Left lobe of liver (tissue), 2 donors: ENCODE data around the gene LIN7B. TPM values are rescaled to one million over a fixed set of nuclear protein-coding genes. Genes with fewer than 3 reads are reported as not detected.
A peak's percentile ranks its signal among the peaks of the same experiment; 100 is the strongest.

Source experiments
- ATAC-seq: fragments of 200-7000 bp; cut with Tn5 transposase; one replicate; pipeline ENCODE4 v1.9.1; 2020; ENCODE audit warnings: mild to moderate bottlenecking, moderate library complexity
- DNase-seq: peaks from one replicate; pipeline ENCODE4 v3.0.0-alpha.2; 2020; ENCODE audit warnings: low spot score
- total RNA-seq: library from RNA; stranded (reverse); gene quantifications from one replicate; pipeline ENCODE4 v1.2.1, GENCODE V29; 2021
- donor health status: DM: no; HTN: no; CAD: no; lungs with moderate emphysema.
- donor health status: DM: no; HTN: yes; CAD: no.

The LIN7B gene, protein sequence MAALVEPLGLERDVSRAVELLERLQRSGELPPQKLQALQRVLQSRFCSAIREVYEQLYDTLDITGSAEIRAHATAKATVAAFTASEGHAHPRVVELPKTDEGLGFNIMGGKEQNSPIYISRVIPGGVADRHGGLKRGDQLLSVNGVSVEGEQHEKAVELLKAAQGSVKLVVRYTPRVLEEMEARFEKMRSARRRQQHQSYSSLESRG
- 5.5 TPM for total RNA-seq

GRCh38 chr19:49113762-49114629, at the start of gene LIN7B:
TSS of gene LIN7B (plus strand) at chr19:49114370. CDS start at chr19:49114405, 35 bp downstream.
- DNase-seq (peak; percentile 70), ATAC-seq (peak; percentile 70)

DNA sequence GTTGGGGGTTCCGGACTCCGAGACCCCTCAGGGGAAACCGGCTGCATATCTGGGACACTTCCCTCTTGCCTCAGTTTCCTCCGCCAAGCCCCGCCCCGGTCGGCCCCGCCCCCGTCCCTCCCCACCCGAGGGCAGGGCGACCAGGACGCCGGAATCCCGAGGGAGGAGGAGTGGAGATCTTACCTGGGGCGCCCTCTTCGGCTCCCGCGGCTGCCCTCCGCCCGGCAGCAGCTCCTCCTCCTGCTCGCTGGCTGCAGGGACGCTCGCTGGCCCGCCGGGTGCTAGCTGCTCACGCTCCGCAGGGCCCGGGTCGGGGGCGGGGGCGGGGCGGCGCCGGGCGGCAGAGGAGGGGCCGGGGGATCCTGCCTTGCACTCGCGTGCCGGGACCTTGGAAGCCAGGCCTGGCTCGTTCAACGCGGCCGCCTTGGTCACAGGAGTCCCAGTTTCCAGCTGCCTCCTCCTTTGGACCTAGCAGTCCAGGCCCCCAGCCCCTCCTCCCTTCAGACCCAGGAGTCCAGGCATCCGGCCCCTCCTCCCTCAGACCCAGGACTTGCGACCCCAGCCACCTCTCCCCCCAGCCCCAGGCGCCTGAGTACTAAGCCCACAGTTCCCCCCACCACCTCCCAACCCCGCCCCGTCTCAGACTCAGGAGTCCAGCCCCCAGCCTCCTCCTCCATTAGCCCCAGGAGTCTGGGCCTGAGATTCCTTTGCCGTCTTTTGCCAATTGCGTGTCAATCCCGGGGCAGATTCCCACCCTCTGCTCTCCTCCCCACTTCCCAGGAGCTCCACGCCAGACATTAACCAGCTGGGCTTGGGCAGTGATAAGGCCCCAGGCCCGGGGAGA, 49.2 kb upstream of the LIN7B start, which contains the start of gene NTF4:
Gene NTF4 (minus strand): TSS at position 51 of the 844 bp plus-strand sequence. CDS start 2,821 bp downstream, outside the sequence.
- ATAC-seq (peak; percentile 65), DNase-seq (no peak)

GRCh38 chr19:49065905-49066512, 48.2 kb upstream of the LIN7B start:
- ATAC-seq (no peak), DNase-seq (no peak)

DNA sequence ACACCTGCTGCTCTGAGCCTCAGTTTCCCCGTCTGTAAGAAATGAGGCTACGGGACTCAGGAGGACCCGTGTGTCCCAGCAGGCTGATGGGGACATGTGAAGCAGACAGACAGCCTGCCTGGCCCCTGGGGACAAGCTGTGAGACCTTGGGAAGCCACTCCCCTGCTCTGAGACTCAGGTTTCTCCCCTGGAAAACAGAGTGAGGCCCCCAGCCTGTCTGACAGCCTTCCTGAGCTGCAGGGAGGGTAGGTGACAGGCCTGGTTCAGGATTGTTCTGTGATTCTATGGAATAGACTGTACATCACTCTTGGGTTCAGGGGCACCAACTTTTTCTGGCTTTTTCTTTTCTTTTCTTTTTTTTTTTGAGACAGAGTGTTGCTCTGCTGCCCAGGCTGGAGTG, 46.6 kb upstream of the LIN7B start:
- ATAC-seq = no peak
- DNase-seq = no peak

DNA sequence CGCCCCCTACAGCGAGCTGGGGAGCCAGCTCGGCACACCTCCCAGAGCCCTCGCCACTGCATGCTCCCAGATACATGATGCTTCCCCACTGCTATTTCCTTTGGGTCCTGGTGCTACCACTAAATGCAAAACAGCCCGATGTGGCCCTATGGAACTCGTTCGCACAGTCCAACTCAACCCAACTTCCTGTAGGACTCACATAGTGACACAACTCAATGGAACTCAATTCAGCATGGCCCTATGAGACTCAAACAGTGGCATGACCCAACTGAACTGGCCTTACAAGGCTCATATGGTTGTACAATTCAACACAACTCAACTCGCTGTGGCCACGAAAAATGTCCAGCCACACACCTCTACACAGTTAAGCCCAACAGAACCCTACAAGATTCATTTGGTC, 45.1 kb upstream of the LIN7B start:
- no peak for ATAC-seq
- no peak for DNase-seq

DNA sequence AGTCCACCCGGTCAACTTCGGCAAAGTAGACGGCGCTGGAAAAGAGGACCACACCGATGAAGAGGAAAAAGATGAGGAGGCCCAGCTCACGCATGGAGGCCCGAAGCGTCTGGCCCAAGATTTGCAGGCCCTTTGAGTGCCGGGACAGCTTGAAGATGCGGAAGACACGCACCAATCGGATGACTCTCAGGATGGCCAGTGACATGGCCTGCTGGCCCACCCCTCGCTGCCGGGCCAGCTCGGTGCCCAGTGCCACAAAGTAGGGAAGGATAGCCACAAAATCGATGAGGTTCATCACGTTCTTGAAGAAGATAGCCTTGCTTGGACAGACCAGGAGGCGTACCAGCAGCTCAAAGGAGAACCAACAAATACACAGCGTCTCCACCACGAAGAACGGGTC, 43.8 kb upstream of the LIN7B start:
- DNase-seq = no peak
- no peak for ATAC-seq

DNA sequence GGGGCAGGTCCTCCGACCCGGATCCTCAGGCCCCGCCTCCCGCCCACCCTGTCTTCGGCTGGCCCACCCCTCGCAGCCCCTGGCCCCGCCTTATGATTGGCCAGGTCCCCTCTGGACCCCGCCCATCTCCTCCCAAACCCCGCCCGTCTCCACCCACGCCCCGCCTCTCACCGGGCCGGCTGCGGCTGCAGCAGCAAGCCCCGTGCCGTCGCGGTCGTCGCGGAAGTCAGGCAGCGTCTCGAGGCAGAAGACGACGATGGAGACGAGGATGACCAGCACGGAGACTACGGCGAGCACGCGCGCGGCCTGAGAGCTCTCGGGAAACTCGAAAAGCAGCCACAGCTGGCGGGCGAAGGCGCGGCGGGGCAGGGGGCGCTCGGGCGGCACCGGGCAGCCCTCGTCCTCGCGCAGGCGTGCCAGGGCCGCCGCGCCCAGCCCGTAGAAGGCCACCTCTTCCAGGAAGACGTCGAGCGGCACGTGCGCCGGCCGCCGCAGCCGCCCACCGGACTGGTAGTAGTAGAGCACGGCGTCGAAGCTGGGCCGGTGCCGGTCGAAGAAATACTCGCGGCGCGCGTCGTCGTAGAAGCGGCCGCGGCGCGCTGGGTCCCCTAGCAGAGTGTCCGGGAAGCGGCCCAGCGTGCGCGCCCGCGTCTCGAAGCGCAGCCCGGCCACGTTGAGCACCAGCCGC, 42.2 kb upstream of the LIN7B start:
- DNase-seq (no peak), ATAC-seq (no peak)

DNA sequence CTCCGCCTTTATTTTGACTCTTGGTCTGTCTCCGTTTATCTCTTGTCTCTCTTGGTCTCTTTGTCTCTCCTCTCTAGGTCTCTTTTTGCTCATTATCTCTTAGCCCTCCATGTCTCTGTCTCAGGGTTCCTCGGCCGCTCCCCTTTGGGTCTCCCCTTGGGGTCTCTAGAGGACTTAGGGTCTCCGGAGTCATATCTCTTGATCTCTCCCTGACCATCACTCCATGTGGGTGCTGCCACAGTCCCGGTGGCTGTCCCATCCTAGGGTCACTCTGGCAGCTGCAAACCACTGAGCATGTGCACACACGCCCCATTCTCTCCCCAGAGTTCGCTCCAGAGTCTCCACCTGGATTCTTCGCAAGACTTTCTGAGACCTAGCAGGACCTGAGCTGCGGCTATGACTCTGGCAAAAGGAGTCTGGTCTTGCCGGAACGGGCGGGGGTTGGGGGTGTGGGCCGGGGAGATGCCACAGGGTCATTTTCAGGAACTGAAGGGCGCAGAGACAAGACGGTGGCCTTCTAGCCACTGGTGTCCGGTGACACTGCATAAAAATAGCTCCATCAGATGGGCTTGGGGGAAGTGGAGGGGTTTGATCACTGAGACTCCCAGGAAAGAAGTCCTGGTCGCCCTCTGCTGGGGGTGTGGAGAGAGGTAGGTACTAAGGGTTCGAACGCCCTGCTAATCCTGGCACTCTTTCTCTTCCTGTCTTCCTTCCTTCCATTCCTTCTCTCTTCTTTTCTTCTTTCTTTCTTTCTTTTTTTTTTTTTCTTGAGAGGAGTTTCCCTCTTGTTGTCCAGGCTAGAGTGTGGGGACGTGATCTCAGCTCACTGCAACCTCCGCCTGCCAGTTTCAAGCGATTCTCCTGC, 40.4 kb upstream of the LIN7B start:
- peak; percentile 41 for ATAC-seq
- DNase-seq = no peak

- ATAC-seq = peak; percentile 64
- peak; percentile 81 for DNase-seq
Measured at GRCh38 chr19:49074869-49075268, 39.3 kb upstream of the LIN7B start.

DNA sequence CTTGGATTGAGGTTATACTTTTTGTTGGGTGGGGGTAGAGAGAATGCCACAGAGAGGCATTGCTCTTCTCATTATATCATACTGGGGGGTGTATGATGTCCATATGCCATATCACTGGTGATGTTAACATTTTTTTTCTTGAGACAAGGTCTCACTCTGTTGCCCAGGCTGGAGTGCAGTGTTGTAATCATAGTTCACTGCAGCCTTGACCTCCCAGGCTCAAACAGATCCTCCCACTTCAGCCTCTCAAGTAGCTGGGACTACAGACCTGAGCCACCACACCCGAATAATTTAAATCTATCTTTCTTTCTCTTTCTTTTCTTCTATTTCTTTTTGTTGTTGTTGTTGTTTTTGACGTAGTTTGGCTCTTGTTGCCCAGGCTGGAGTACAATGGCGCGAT, 33.8 kb upstream of the LIN7B start:
- no peak for ATAC-seq
- no peak for DNase-seq

DNA sequence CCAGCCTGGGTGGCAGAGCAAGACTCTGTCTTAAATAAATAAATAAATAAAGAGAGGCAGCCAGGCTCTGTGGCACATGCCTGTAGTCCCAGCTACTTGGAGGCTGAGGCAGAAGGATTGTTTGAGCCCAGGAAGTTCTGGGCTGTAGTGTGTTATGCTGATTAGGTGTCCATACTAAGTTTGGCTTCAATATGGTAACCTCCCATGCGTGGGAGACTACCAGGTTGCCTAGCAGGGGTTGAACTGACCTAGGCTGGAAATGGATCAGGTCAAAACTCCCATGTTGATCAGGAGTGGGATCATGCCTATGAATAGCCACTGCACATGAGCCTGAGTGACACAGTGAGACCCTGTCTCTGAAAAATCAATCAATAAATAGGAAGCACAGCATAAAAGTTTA, 32.9 kb upstream of the LIN7B start:
- ATAC-seq (no peak), DNase-seq (no peak)

GRCh38 chr19:49084206-49085019, 29.8 kb upstream of the LIN7B start:
- DNase-seq = no peak
- ATAC-seq = no peak

GRCh38 chr19:49085020-49085867, 28.9 kb upstream of the LIN7B start, which contains the start of gene SNRNP70:
TSS of gene SNRNP70 (plus strand) at chr19:49085451. CDS start at chr19:49086415, 964 bp downstream.
- DNase-seq = peak; percentile 99
- peak; percentile 96 for ATAC-seq

DNA sequence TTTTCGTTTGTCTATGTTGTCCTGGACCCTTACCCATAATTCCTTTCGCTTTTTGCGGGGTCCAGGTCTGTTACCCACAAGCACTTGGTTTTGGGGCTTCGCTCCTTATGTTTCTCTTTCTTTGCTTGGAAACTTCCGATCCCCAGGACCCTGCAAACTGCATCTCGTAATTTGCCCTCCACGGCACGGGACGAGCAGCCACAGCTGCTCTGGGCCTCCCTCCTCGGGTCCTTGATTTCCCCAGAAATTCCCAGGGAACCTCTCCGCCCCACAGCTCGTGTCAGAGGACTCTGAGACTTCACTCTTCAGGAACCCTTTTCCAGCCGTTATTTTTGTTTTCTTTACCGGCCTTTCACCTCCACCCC, 28.3 kb upstream of the LIN7B start:
- ATAC-seq (no peak), DNase-seq (no peak)

DNA sequence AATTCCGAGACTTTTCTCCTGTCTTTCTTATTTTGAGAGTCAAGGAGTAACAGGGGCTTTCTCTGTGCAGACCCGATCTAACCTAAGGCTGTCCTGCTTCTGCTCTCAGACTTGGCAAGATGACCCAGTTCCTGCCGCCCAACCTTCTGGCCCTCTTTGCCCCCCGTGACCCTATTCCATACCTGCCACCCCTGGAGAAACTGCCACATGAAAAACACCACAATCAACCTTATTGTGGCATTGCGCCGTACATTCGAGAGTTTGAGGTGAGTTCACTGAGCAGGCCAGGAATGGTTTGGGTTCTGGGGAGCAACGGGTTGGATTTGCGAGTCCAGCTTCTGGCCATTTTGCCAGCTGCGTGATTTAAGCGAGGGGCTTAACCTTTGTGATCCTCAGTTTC, 27.9 kb upstream of the LIN7B start:
- ATAC-seq (no peak), DNase-seq (no peak)

- DNase-seq = no peak
- ATAC-seq = no peak
Measured at GRCh38 chr19:49091391-49092038, 22.7 kb upstream of the LIN7B start.

- DNase-seq (no peak), ATAC-seq (no peak)
Measured at GRCh38 chr19:49092686-49093085, 21.5 kb upstream of the LIN7B start.
